Measurements from ENCODE around the gene OR51L1. TPM values are rescaled to one million over a fixed set of nuclear protein-coding genes. Genes with fewer than 3 reads are reported as not detected.

Gene OR51L1
- polyA plus RNA-seq, 3 donors = not detected

DNA sequence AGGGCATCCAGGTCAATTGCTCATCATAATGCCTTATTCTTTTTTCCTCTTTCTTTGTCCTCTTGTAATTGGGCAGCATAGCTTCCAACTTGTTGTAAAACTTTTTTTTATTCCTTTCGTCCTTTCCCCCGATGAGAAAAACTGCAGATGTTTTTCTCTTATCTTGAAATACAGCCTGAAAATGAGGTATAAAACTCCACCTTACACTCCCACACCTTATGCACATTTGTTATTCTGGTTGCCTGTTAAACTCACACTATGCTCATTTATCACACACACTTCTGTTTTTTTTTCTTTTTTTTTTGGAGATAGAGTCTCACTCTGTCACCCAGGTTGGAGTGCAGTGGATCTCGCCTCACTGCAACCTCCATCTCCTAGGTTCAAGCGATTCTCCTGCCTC, 37.3 kb upstream of the OR51L1 start:
- Histone ChIP-seq H4K20me1 (ENCODE audit: insufficient read depth, low read length) (no peaks in the 10 kb centered on the region), H3K9ac (ENCODE audit: insufficient read depth, low read length, poor library complexity, severe bottlenecking) (no peak overlapping the region), H3K4me2 (replicated peaks; ENCODE audit: extremely low read depth, low read length, poor library complexity, severe bottlenecking) (no peak overlapping the region), H3K4me1 (ENCODE audit: control insufficient read depth in 1 of 2, insufficient read depth in 2 of 2, low read length in 2 of 2) (no peaks in the 10 kb centered on the region), H3K4me3 (replicated peaks in 1 of 3; ENCODE audit: low read depth in 2 of 3, low read length in 3 of 3) (no peak overlapping the region), H3K9me3 (replicated peaks in 1 of 2; ENCODE audit: control insufficient read depth in 1 of 2, insufficient read depth in 1 of 2, low read length in 2 of 2) (no peaks in the 10 kb centered on the region), H3K79me2 (ENCODE audit: insufficient read depth, low read length) (no peaks in the 10 kb centered on the region), H3K27ac (ENCODE audit: low read depth in 1 of 2, low read length in 2 of 2) (no peak overlapping the region), H3K27me3 (ENCODE audit: control insufficient read depth in 2 of 2, insufficient read depth in 2 of 2, low read length in 2 of 2) (no peaks in the 10 kb centered on the region), H3K36me3 (replicated peaks in 1 of 2; ENCODE audit: control insufficient read depth in 1 of 2, insufficient read depth in 2 of 2, low read length in 2 of 2) (no peaks in the 10 kb centered on the region), H2AFZ (ENCODE audit: insufficient read depth, low read depth, low read length, poor library complexity, severe bottlenecking) (no peak overlapping the region)
- WGBS (ENCODE audit: insufficient coverage) = 100% methylated on average over 1 of the region's 4 CpGs
- Mint-ChIP-seq H3K4me3 (no peak overlapping the region), H3K36me3 (no peaks in the 10 kb centered on the region), H3K27ac (no peak overlapping the region), H3K9me3 (peaks cover 0 to 4% (median 0%) of the 10 kb centered on the region in 7 donors), H3K4me1 (no peaks in the 10 kb centered on the region), H3K27me3 (ENCODE audit: low read depth in 3 of 3) (no peaks in the 10 kb centered on the region)
- no peak for DNase-seq
- intact Hi-C loops (cut with micrococcal nuclease) = no loop called here
- TF ChIP-seq, protein P1, sequence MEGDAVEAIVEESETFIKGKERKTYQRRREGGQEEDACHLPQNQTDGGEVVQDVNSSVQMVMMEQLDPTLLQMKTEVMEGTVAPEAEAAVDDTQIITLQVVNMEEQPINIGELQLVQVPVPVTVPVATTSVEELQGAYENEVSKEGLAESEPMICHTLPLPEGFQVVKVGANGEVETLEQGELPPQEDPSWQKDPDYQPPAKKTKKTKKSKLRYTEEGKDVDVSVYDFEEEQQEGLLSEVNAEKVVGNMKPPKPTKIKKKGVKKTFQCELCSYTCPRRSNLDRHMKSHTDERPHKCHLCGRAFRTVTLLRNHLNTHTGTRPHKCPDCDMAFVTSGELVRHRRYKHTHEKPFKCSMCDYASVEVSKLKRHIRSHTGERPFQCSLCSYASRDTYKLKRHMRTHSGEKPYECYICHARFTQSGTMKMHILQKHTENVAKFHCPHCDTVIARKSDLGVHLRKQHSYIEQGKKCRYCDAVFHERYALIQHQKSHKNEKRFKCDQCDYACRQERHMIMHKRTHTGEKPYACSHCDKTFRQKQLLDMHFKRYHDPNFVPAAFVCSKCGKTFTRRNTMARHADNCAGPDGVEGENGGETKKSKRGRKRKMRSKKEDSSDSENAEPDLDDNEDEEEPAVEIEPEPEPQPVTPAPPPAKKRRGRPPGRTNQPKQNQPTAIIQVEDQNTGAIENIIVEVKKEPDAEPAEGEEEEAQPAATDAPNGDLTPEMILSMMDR (IDR thresholded peaks at IDR 0.05) = no peak

DNA sequence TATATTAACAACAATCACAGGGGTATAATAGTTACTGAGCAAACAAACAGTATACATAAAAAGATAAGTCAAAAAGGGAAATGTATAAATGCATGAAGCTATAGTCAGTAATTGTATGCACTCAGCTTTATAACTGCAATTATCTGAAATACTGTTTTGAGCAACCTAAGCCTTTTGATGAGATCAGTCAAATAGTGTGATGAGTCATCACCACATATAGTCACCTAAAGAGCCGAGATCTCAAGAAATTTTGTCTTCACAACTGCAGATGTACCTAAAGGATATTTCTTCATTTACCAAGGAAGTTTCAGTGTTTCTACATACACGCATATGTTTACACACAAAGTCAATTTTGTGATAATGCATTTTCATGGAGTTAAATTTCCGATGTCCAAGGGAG, 33.8 kb upstream of the OR51L1 start:
- H3K4me1 ChIP-seq (ENCODE audit: control insufficient read depth in 1 of 2, insufficient read depth in 2 of 2, low read length in 2 of 2) = no peaks in the 10 kb centered on the region
- Mint-ChIP-seq H3K4me3 (no peak overlapping the region), H3K27ac (no peak overlapping the region), H3K4me1 (no peaks in the 10 kb centered on the region), H3K36me3 (no peaks in the 10 kb centered on the region), H3K9me3 (peaks cover 0 to 4% (median 0%) of the 10 kb centered on the region in 7 donors), H3K27me3 (ENCODE audit: low read depth in 3 of 3) (peaks cover 0 to 2% (median 0%) of the 10 kb centered on the region in 3 donors)
- no peaks in the 10 kb centered on the region for H3K79me2 ChIP-seq (ENCODE audit: insufficient read depth, low read length)
- H4K20me1 ChIP-seq (ENCODE audit: insufficient read depth, low read length) = no peaks in the 10 kb centered on the region
- no CpG with 5 or more reads among the region's 3 CpGs for WGBS (ENCODE audit: insufficient coverage)
- no peak overlapping the region for H3K4me3 ChIP-seq (replicated peaks in 1 of 3; ENCODE audit: low read depth in 2 of 3, low read length in 3 of 3)
- no peaks in the 10 kb centered on the region for H3K9me3 ChIP-seq (replicated peaks in 1 of 2; ENCODE audit: control insufficient read depth in 1 of 2, insufficient read depth in 1 of 2, low read length in 2 of 2)
- H3K27ac ChIP-seq (ENCODE audit: low read depth in 1 of 2, low read length in 2 of 2) = no peak overlapping the region
- no peak overlapping the region for H3K9ac ChIP-seq (ENCODE audit: insufficient read depth, low read length, poor library complexity, severe bottlenecking)
- no peak for DNase-seq
- intact Hi-C loops (cut with micrococcal nuclease) = no loop called here
- H3K27me3 ChIP-seq (ENCODE audit: control insufficient read depth in 2 of 2, insufficient read depth in 2 of 2, low read length in 2 of 2) = no peaks in the 10 kb centered on the region
- TF ChIP-seq, protein P1 (IDR thresholded peaks at IDR 0.05) = no peak
- no peak overlapping the region for H2AFZ ChIP-seq (ENCODE audit: insufficient read depth, low read depth, low read length, poor library complexity, severe bottlenecking)
- no peaks in the 10 kb centered on the region for H3K36me3 ChIP-seq (replicated peaks in 1 of 2; ENCODE audit: control insufficient read depth in 1 of 2, insufficient read depth in 2 of 2, low read length in 2 of 2)
- no peak overlapping the region for H3K4me2 ChIP-seq (replicated peaks; ENCODE audit: extremely low read depth, low read length, poor library complexity, severe bottlenecking)
